Measurements from ENCODE around the gene MAVS. TPM values are rescaled to one million over a fixed set of nuclear protein-coding genes. Genes with fewer than 3 reads are reported as not detected.
"Not testable (repeated sequence)": the region's sequence is repeated elsewhere in the genome, so short reads cannot be mapped to it uniquely, and the experiment has no call there.

MAVS gene
- polyA plus RNA-seq, 6 donors from 2014 or later, result 2.6 to 9.9 (median 3.2) TPM

DNA sequence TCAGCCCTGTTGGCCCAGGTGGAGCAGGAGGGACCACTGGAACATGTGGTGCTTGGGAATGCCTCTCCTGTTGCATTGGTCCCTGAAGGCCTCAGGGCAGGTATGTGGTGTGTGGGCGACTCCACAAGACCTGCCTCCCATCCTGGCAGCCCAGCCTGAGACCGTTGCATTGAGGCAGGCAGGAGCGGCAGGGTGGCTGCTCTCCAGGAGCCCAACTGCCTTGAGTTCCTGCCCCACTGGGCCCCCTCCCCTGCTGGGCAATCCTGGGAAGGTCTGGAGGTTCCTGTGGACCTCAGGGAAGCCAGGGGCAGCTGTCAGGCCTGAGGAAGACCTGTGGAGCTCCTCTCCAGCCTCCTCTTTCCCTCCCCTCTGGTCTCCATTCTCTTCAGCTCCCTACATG, 19.8 kb downstream of the MAVS start:
- DNase-seq, result no peak
- no peak overlapping the region for H3K27ac Mint-ChIP-seq
- no peaks in the 10 kb centered on the region for H3K9me3 Mint-ChIP-seq
- no peak overlapping the region for H3K4me3 Mint-ChIP-seq
- peaks cover 9 to 24% of the 10 kb centered on the region in 2 donors for H3K36me3 Mint-ChIP-seq
- H3K4me1 Mint-ChIP-seq, result peaks cover 2 to 15% (median 10%) of the 10 kb centered on the region in 3 donors
- no peaks in the 10 kb centered on the region for H3K27me3 Mint-ChIP-seq
- ATAC-seq (ENCODE audit: low read depth in 2 of 2), result no peak

DNA sequence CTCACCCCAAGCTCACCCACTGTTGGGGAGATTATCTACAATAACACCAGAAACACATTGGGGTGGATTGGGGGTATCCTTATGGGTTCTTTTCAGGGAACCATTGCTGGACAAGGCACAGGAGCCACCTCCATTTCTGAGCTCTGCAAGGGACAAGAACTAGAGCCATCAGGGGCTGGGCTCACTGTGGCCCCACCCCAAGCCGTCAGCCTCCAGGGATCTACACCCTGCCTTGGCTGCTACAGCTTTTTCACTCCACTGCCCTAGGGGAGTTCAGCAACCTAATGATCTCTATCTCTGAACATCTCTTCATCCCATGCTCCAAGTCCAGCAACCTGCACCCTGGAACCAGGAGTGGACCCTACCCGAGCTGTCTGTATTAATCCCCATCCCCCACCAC, 21.2 kb downstream of the MAVS start:
- peak overlapping the region in 3 of 6 donors; percentile 17 to 85 (median 50) for H3K27ac Mint-ChIP-seq
- H3K9me3 Mint-ChIP-seq, result no peaks in the 10 kb centered on the region
- no peak overlapping the region for H3K4me3 Mint-ChIP-seq
- H3K27me3 Mint-ChIP-seq, result no peaks in the 10 kb centered on the region
- peaks cover 13 to 17% (median 15%) of the 10 kb centered on the region in 3 donors for H3K4me1 Mint-ChIP-seq
- DNase-seq, result no peak
- H3K36me3 Mint-ChIP-seq, result peaks cover 5 to 13% of the 10 kb centered on the region in 2 donors
- no peak for ATAC-seq (ENCODE audit: low read depth in 2 of 2)

DNA sequence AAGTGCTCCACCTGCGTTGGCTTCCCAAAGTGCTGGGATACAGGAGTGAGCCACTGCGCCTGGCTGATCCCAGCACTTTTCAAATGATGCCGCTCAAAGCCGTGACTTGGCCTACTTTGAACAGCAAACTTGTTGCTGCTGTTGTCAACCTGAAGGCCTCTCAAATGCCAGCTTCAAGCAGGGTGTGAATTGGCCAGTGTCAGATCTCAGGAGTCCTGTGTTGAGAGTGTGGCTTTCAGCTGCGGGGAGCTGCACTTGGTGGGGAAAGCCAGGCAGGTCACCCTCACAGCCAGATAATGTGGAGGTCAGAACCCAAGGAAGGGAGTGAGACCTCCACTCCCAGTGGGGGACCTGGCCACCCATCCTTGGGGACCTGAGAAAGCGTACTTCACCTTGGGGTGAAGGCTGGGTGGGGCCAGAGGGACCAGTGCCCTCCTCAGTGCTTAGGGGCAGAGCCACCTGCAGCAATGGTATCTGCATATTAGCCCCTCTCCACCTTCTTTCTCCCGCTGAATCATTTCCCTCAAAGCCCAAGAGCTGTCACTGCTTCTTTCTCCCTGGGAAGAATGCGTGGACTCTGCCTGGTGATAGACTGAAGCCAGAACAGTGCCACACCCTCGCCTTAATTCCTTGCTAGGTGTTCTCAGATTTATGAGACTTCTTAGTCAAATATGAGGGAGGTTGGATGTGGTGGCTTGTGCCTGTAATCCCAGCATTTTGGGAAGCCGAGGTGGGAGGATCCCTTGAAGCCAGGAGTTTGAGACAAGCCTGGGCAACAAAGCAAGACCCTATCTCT, 23.4 kb downstream of the MAVS start:
- H3K27me3 Mint-ChIP-seq, result no peaks in the 10 kb centered on the region
- ATAC-seq (ENCODE audit: low read depth in 2 of 2), result no peak
- H3K4me3 Mint-ChIP-seq, result no peak overlapping the region
- H3K36me3 Mint-ChIP-seq, result no peaks in the 10 kb centered on the region
- H3K4me1 Mint-ChIP-seq, result peaks cover 19 to 23% (median 23%) of the 10 kb centered on the region in 3 donors
- no peak for DNase-seq
- H3K9me3 Mint-ChIP-seq, result no peaks in the 10 kb centered on the region
- H3K27ac Mint-ChIP-seq, result peak overlapping the region in 1 of 6 donors; percentile 42

DNA sequence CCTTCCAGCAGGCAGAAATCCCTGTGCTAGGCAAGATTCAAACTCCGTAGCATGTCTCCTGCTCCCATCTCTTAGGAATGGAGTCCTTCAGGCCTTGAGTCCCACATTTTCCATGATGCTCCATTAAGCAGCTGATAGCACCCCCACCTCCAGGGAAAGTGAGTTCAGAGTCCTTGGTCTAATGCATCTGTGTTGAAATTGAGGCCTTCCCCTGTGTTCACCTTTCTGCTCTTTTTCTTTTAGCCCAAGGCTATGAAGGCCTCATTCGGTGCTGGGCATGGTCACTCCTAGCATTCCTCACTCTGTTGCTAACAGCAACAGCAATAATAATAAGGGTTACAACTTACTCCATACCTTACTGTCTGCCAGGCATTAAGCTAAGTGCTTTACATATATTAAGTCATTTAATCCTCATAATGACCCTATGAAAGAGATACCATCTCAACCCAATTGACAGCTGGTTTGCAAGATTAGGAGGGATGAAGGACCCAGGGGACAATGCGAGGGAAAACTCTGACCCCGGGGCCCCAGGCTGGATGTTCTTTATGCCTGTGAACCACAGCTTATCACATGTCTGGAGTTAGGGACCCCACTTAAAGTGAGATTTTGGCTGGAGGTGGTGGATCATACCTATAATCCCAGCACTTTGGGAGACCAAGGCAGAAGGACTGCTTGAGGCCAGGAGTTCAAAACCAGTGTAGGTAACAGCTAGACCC, 25.1 kb downstream of the MAVS start:
- Mint-ChIP-seq H3K4me1 (peaks cover 16 to 30% (median 26%) of the 10 kb centered on the region in 3 donors), H3K27me3 (no peaks in the 10 kb centered on the region), H3K4me3 (peak overlapping the region in 1 of 8 donors; percentile 13), H3K9me3 (no peaks in the 10 kb centered on the region), H3K36me3 (no peaks in the 10 kb centered on the region), H3K27ac (peak overlapping the region in 1 of 6 donors; percentile 39)
- no peak for DNase-seq
- no peak for ATAC-seq (ENCODE audit: low read depth in 2 of 2)

DNA sequence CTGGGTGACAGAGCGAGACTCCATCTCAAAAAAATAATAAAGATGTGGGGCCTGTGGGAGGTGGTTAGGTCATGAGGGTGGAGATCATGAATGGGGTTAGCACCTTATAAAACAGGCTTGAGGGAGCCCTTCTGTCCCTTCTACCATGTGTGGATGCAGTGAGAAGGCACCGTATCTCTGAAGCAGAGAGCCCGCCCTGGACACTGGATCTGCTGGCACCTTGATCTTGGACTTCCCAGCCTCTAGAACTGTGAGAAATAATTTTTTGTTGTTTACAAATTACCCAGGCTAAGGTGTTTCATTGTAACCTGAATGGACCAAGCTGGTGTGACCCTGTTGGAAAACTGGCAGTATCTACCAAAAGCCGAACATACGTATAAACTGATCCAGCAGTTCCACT, 26.9 kb downstream of the MAVS start:
- Mint-ChIP-seq H3K27me3 (no peaks in the 10 kb centered on the region), H3K4me3 (no peak overlapping the region), H3K9me3 (no peaks in the 10 kb centered on the region), H3K27ac (peak overlapping the region in 2 of 6 donors; percentile 58 to 89), H3K36me3 (no peaks in the 10 kb centered on the region), H3K4me1 (peaks cover 14 to 34% (median 22%) of the 10 kb centered on the region in 3 donors)
- no peak for ATAC-seq (ENCODE audit: low read depth in 2 of 2)
- no peak for DNase-seq

DNA sequence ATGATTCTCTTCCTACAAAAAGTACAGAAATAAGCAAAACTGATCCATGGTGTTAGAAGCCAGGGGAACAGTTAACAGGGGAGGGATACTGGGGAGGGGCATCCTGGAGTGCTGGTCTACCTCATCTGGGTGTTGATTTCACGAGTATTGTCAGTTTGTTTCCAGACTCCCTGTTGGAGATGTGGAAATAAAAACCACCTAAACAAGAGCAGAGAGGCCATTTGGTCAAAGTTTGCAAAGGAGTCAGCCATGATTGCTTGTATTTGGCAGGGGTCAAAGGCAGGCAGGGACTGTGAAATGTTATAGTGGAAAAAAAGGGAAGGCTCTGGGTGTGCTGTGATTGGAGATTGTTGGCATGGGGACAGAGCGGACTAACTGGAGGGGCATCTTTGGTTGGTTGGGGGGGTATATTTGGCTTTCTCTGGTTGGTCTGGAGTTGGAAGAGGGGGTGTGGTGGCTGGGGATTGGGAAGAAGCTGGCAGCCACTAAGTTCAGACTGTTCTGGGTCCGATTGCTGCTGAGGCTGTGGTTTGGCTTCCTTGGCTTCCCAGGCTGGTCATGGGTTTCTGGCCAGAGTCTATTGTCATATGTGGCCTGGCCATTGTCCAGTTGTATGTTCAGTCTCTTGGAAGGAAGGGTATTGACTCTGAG, 27.7 kb downstream of the MAVS start:
- H3K27me3 Mint-ChIP-seq, result no peaks in the 10 kb centered on the region
- DNase-seq, result no peak
- no peak for ATAC-seq (ENCODE audit: low read depth in 2 of 2)
- peak overlapping the region in 2 of 6 donors; percentile 74 to 77 for H3K27ac Mint-ChIP-seq
- H3K4me3 Mint-ChIP-seq, result no peak overlapping the region
- peaks cover 14 to 34% (median 22%) of the 10 kb centered on the region in 3 donors for H3K4me1 Mint-ChIP-seq
- no peaks in the 10 kb centered on the region for H3K9me3 Mint-ChIP-seq
- H3K36me3 Mint-ChIP-seq, result no peaks in the 10 kb centered on the region

DNA sequence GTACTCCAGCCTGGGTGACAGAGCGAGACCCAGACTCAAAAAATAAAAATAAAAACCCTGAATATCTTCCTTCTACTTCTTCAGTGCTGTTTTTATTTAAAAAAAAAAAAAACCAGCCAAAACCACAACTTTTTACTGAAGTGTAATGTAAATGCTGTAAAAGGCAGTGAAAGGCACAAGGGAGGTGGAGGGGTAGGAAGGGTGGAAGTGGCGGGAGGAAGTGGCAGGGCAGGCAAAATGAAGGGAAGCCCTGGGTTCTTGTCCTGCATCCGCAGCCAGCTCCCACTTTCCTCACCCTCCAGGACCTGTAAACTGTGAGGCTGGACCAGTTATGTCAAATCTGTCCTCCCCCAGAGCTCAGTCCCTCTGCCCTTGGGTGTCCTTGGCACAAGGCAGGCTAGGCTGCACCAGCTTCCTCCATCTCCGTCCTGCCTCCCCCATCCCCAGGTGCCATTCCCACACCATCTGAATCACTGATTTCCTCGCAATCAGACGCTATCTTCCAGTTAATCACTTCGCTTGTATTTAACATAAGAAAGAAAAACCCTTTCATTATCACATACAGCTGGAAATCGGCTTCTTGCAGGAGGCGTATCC, 28.8 kb downstream of the MAVS start:
- Mint-ChIP-seq H3K36me3 (no peaks in the 10 kb centered on the region), H3K27me3 (no peaks in the 10 kb centered on the region), H3K27ac (peak overlapping the region in 1 of 6 donors; percentile 24), H3K9me3 (no peaks in the 10 kb centered on the region), H3K4me1 (peaks cover 14 to 34% (median 22%) of the 10 kb centered on the region in 3 donors), H3K4me3 (no peak overlapping the region)
- DNase-seq (no peak), ATAC-seq (ENCODE audit: low read depth in 2 of 2) (no peak)

DNA sequence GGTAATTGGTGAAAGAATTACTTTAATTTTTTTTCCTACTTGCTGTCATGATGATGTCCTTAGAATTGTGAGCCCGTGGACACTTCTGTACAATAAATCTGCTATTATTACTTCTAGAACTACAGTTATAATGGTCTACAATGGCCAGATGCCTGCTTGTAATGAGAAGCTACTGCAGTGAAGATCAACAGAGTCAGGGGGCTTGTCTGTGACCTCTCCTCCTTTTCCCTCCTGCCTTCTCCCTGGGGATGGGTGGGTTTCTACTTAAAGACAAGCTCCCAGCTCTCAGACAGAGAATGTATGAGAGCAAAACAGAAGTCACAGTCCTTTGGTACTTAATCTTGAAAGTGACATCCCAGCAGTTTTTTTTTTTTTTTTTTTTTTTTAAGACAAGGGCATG, 29.4 kb downstream of the MAVS start:
- Mint-ChIP-seq H3K36me3 (no peaks in the 10 kb centered on the region), H3K27me3 (no peaks in the 10 kb centered on the region), H3K4me1 (peaks cover 10 to 34% (median 18%) of the 10 kb centered on the region in 3 donors), H3K27ac (no peak overlapping the region), H3K9me3 (no peaks in the 10 kb centered on the region), H3K4me3 (no peak overlapping the region)
- ATAC-seq (ENCODE audit: low read depth in 2 of 2) (no peak), DNase-seq (no peak)

DNA sequence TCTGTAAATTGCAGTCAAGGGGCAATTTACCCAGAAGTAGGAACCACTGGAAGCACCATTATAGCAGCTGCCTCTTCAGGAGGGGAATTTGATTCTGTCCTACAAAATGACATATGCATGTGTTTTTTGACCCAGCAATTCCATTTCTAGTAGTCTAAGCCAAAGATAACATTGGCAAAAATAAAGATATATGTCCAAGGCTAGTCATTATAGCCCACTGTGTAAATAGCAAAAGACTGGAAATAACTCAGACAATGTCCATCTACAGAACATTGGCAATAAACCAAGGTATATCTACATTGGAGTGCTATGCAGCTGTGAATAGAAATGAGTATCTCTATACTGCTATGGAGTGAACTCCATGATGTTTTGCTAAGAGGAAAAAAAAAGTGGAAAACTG, 30.0 kb downstream of the MAVS start:
- ATAC-seq (ENCODE audit: low read depth in 2 of 2) (no peak), DNase-seq (no peak)
- Mint-ChIP-seq H3K4me3 (peak overlapping the region in 1 of 8 donors; percentile 21), H3K4me1 (peaks cover 9 to 36% (median 18%) of the 10 kb centered on the region in 3 donors), H3K9me3 (no peaks in the 10 kb centered on the region), H3K27me3 (no peaks in the 10 kb centered on the region), H3K27ac (peak overlapping the region in 1 of 6 donors; percentile 57), H3K36me3 (no peaks in the 10 kb centered on the region)

DNA sequence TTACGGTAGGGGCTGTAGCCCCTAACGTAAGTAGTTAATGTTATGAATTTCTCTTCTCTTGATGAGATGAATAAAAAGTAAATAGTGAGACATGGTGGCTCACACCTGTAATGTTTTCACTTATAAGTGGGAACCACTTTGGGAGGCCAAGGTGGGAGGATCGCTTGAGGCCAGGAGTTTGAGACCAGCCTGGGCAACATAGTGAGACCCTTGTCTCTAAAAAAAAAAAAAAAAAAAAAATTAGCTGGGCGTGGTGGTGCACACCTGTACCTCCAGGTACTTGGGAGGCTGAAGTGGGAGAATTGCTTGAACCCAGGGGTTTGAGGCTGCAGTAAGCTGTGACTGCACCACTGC, 32.3 kb downstream of the MAVS start:
- DNase-seq; H3K27me3 Mint-ChIP-seq; H3K36me3 Mint-ChIP-seq; ATAC-seq (ENCODE audit: low read depth in 2 of 2); H3K9me3 Mint-ChIP-seq; H3K4me3 Mint-ChIP-seq: not testable (repeated sequence)
- Mint-ChIP-seq H3K27ac (peak overlapping the region in 1 of 6 donors; percentile 58), H3K4me1 (peaks cover 0 to 15% (median 8%) of the 10 kb centered on the region in 3 donors)

DNA sequence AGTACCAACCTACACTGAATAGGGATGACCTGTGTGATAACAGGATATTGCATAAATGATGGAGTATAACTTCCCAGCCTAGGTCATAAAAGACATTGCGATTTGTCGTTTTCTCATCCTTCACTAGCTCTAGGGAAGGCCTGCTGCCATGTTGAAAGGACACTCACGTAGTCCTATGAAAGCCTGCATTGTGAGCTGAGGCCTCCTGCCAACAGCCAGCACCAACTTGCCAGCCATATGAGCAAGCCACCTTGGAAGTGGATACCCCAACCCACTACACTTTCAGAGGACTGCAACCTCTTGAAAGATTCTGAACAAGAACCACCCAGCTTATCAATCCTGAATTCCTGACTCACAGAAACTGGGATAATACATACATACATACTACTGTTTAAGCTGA, 39.1 kb downstream of the MAVS start:
- Mint-ChIP-seq H3K27me3 (no peaks in the 10 kb centered on the region), H3K4me1 (peaks cover 29 to 40% (median 30%) of the 10 kb centered on the region in 3 donors), H3K36me3 (peaks cover 5 to 7% of the 10 kb centered on the region in 2 donors), H3K4me3 (peak overlapping the region in 1 of 8 donors; percentile 60), H3K27ac (peak overlapping the region in 3 of 6 donors; percentile 6 to 33 (median 24)), H3K9me3 (no peaks in the 10 kb centered on the region)
- DNase-seq, result no peak
- no peak for ATAC-seq (ENCODE audit: low read depth in 2 of 2)

DNA sequence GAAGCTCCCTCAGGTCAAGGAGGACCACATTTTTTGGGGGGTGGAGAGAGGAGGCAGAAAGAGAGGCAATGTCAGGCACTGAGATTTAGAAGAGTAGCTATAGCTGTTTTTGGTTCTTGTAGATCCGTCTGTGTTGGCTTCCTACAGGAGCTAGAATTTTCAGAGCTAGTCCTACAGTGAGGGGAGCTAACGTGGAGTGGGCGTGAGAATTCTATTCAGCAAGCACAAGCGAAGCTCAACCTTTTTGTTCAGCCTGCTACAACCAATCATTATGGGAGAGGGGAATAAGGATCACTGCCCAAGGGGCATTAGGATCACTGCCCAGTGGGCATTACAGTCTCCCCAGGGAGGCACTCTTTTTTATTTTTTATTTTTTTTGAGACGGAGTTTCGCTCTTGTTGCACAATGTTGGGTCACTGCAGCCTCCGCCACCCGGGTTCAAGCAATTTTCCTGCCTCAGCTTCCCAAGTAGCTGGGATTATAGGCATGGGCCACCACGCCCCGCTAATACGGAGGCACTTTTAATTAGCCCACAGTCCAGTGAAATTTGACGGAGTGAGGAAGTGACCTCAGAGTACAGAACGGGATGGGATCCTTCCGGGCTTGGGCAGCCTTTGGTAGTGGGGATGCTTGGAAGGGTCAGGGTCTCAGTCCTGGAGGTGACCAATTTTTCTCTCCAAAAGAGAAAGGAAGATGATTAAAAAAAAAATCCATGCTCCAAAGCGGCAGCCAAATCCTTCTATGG, 41.4 kb downstream of the MAVS start:
- peaks cover 5 to 7% of the 10 kb centered on the region in 2 donors for H3K36me3 Mint-ChIP-seq
- peak overlapping the region; percentile 90 to 100 (median 96) for H3K4me3 Mint-ChIP-seq
- H3K4me1 Mint-ChIP-seq, result peaks cover 46 to 61% (median 52%) of the 10 kb centered on the region in 3 donors
- no peaks in the 10 kb centered on the region for H3K9me3 Mint-ChIP-seq
- H3K27me3 Mint-ChIP-seq, result no peaks in the 10 kb centered on the region
- no peak for ATAC-seq (ENCODE audit: low read depth in 2 of 2)
- peak overlapping the region; percentile 92 to 100 (median 94) for H3K27ac Mint-ChIP-seq
- DNase-seq, result no peak
